ENCODE measurements around the gene PDGFRB. TPM values are rescaled to one million over a fixed set of nuclear protein-coding genes. Genes with fewer than 3 reads are reported as not detected.
"Not testable (repeated sequence)": the region's sequence is repeated elsewhere in the genome, so short reads cannot be mapped to it uniquely, and the experiment has no call there.

The PDGFRB gene
- total RNA-seq, 1 experiment from 2014 or later = 3.2 TPM

- DNase-seq = peak; percentile 10
Observed at GRCh38 chr5:150106674-150107426, 48.8 kb downstream of the PDGFRB start.

GRCh38 chr5:150105928-150106615 is 49.6 kb downstream of the PDGFRB start:
- no peaks in the 10 kb centered on the region for H3K27me3 ChIP-seq (ENCODE audit: control insufficient read depth, insufficient read depth, low read length)
- no peaks in the 10 kb centered on the region for H3K36me3 ChIP-seq (replicated peaks; ENCODE audit: control insufficient read depth, insufficient read depth, low read length)
- peak; percentile 7 for DNase-seq
- no peak overlapping the region for H3K4me3 ChIP-seq (ENCODE audit: insufficient read depth, low read depth, low read length)

More at GRCh38 chr5:150106674-150107426, 48.8 kb downstream of the PDGFRB start:
- Histone ChIP-seq H3K4me3 (ENCODE audit: insufficient read depth, low read depth, low read length) (no peak overlapping the region), H3K36me3 (replicated peaks; ENCODE audit: control insufficient read depth, insufficient read depth, low read length) (no peaks in the 10 kb centered on the region), H3K27me3 (ENCODE audit: control insufficient read depth, insufficient read depth, low read length) (no peaks in the 10 kb centered on the region)

GRCh38 chr5:150104550-150104870 is 51.1 kb downstream of the PDGFRB start:
- no peaks in the 10 kb centered on the region for H3K27me3 ChIP-seq (ENCODE audit: control insufficient read depth, insufficient read depth, low read length)
- H3K36me3 ChIP-seq (replicated peaks; ENCODE audit: control insufficient read depth, insufficient read depth, low read length) = no peaks in the 10 kb centered on the region
- H3K4me3 ChIP-seq (ENCODE audit: insufficient read depth, low read depth, low read length) = no peak overlapping the region
- no peak for DNase-seq

GRCh38 chr5:150103678-150104549 is 51.7 kb downstream of the PDGFRB start:
- peak; percentile 7 for DNase-seq
- Histone ChIP-seq H3K36me3 (replicated peaks; ENCODE audit: control insufficient read depth, insufficient read depth, low read length) (no peaks in the 10 kb centered on the region), H3K27me3 (ENCODE audit: control insufficient read depth, insufficient read depth, low read length) (no peaks in the 10 kb centered on the region), H3K4me3 (ENCODE audit: insufficient read depth, low read depth, low read length) (no peak overlapping the region)

GRCh38 chr5:150101023-150101422 is 54.6 kb downstream of the PDGFRB start:
- Histone ChIP-seq H3K27me3 (ENCODE audit: control insufficient read depth, insufficient read depth, low read length) (no peaks in the 10 kb centered on the region), H3K36me3 (replicated peaks; ENCODE audit: control insufficient read depth, insufficient read depth, low read length) (no peaks in the 10 kb centered on the region), H3K4me3 (ENCODE audit: insufficient read depth, low read depth, low read length) (no peak overlapping the region)
- peak; percentile 54 for DNase-seq

GRCh38 chr5:150097152-150097551 is 58.5 kb downstream of the PDGFRB start:
- DNase-seq = no peak
- Histone ChIP-seq H3K4me3 (ENCODE audit: insufficient read depth, low read depth, low read length) (no peak overlapping the region), H3K27me3 (ENCODE audit: control insufficient read depth, insufficient read depth, low read length) (no peaks in the 10 kb centered on the region), H3K36me3 (replicated peaks; ENCODE audit: control insufficient read depth, insufficient read depth, low read length) (no peaks in the 10 kb centered on the region)

- Histone ChIP-seq H3K36me3 (replicated peaks; ENCODE audit: control insufficient read depth, insufficient read depth, low read length) (no peaks in the 10 kb centered on the region), H3K27me3 (ENCODE audit: control insufficient read depth, insufficient read depth, low read length) (no peaks in the 10 kb centered on the region), H3K4me3 (ENCODE audit: insufficient read depth, low read depth, low read length) (no peak overlapping the region)
- DNase-seq = no peak
Observed at GRCh38 chr5:150092159-150092787, 63.4 kb downstream of the PDGFRB start.

GRCh38 chr5:150085950-150086715 is 69.5 kb downstream of the PDGFRB start, which contains the start of gene CSF1R:
Gene CSF1R (minus strand): TSS chr5:150086554. CDS start chr5:150086427, 127 bp downstream.
- Histone ChIP-seq H3K36me3 (replicated peaks; ENCODE audit: control insufficient read depth, insufficient read depth, low read length) (no peaks in the 10 kb centered on the region), H3K27me3 (ENCODE audit: control insufficient read depth, insufficient read depth, low read length) (no peaks in the 10 kb centered on the region), H3K4me3 (ENCODE audit: insufficient read depth, low read depth, low read length) (no peak within 1 kb of the TSS)
- DNase-seq = peak; percentile 13

GRCh38 chr5:150085191-150085912 is 70.3 kb downstream of the PDGFRB start:
- H3K4me3 ChIP-seq (ENCODE audit: insufficient read depth, low read depth, low read length) = no peak overlapping the region
- H3K27me3 ChIP-seq (ENCODE audit: control insufficient read depth, insufficient read depth, low read length) = no peaks in the 10 kb centered on the region
- H3K36me3 ChIP-seq (replicated peaks; ENCODE audit: control insufficient read depth, insufficient read depth, low read length) = no peaks in the 10 kb centered on the region
- DNase-seq = peak; percentile 4

GRCh38 chr5:150084754-150085153 is 70.9 kb downstream of the PDGFRB start:
- H3K36me3 ChIP-seq (replicated peaks; ENCODE audit: control insufficient read depth, insufficient read depth, low read length); H3K27me3 ChIP-seq (ENCODE audit: control insufficient read depth, insufficient read depth, low read length); DNase-seq; H3K4me3 ChIP-seq (ENCODE audit: insufficient read depth, low read depth, low read length): not testable (repeated sequence)

GRCh38 chr5:150082889-150083288 is 72.8 kb downstream of the PDGFRB start:
- Histone ChIP-seq H3K4me3 (ENCODE audit: insufficient read depth, low read depth, low read length) (no peak overlapping the region), H3K27me3 (ENCODE audit: control insufficient read depth, insufficient read depth, low read length) (no peaks in the 10 kb centered on the region), H3K36me3 (replicated peaks; ENCODE audit: control insufficient read depth, insufficient read depth, low read length) (no peaks in the 10 kb centered on the region)
- DNase-seq = peak; percentile 27

- no peaks in the 10 kb centered on the region for H3K36me3 ChIP-seq (replicated peaks; ENCODE audit: control insufficient read depth, insufficient read depth, low read length)
- H3K4me3 ChIP-seq (ENCODE audit: insufficient read depth, low read depth, low read length) = no peak overlapping the region
- no peaks in the 10 kb centered on the region for H3K27me3 ChIP-seq (ENCODE audit: control insufficient read depth, insufficient read depth, low read length)
- peak; percentile 38 for DNase-seq
Observed at GRCh38 chr5:150082374-150082773, 73.3 kb downstream of the PDGFRB start.

- Histone ChIP-seq H3K4me3 (ENCODE audit: insufficient read depth, low read depth, low read length) (no peak overlapping the region), H3K36me3 (replicated peaks; ENCODE audit: control insufficient read depth, insufficient read depth, low read length) (no peaks in the 10 kb centered on the region), H3K27me3 (ENCODE audit: control insufficient read depth, insufficient read depth, low read length) (no peaks in the 10 kb centered on the region)
- peak; percentile 70 for DNase-seq
Observed at GRCh38 chr5:150081541-150082283, 73.9 kb downstream of the PDGFRB start.

Data from H7 (cell line).